ENCODE results near the gene TPO. TPM values are rescaled to one million over a fixed set of nuclear protein-coding genes. Genes with fewer than 3 reads are reported as not detected.
"Not testable (repeated sequence)": the region's sequence is repeated elsewhere in the genome, so short reads cannot be mapped to it uniquely, and the experiment has no call there.

TPO gene
- polyA plus RNA-seq (2013, experiment 1 of 2; ENCODE audit: insufficient read length): 0.11 TPM
- polyA plus RNA-seq (2013, experiment 2 of 2; ENCODE audit: insufficient read length): not detected

GRCh38 chr2:1413156-1413710, at the start of gene TPO:
TSS of gene TPO (plus strand) at chr2:1413463. CDS start at chr2:1414409, 946 bp downstream.
- DNase-seq: no peak

- DNase-seq: no peak
Observed at GRCh38 chr2:1366546-1367134, 46.6 kb upstream of the TPO start.

- DNase-seq: no peak
Observed at GRCh38 chr2:1367601-1368000, 45.7 kb upstream of the TPO start.

- no peak for DNase-seq
Observed at GRCh38 chr2:1369905-1370304, 43.4 kb upstream of the TPO start.

- no peak for DNase-seq
Observed at GRCh38 chr2:1370461-1370860, 42.8 kb upstream of the TPO start.

- no peak for DNase-seq
Observed at GRCh38 chr2:1371082-1371481, 42.2 kb upstream of the TPO start.

- DNase-seq: no peak
Observed at GRCh38 chr2:1373830-1374229, 39.4 kb upstream of the TPO start.

GRCh38 chr2:1374287-1374686, 39.0 kb upstream of the TPO start:
- no peak for DNase-seq

GRCh38 chr2:1375794-1376193, 37.5 kb upstream of the TPO start:
- DNase-seq: no peak

- DNase-seq: no peak
Observed at GRCh38 chr2:1377473-1377872, 35.8 kb upstream of the TPO start.

- no peak for DNase-seq
Observed at GRCh38 chr2:1378456-1379150, 34.7 kb upstream of the TPO start.

- no peak for DNase-seq
Observed at GRCh38 chr2:1381644-1382043, 31.6 kb upstream of the TPO start.

- not testable (repeated sequence) for DNase-seq
Observed at GRCh38 chr2:1387954-1388725, 25.1 kb upstream of the TPO start.

GRCh38 chr2:1390118-1390517, 23.1 kb upstream of the TPO start:
- DNase-seq: not testable (repeated sequence)

GRCh38 chr2:1393321-1393720, 19.9 kb upstream of the TPO start:
- DNase-seq: no peak

GRCh38 chr2:1394709-1395408, 18.4 kb upstream of the TPO start:
- no peak for DNase-seq

GRCh38 chr2:1397350-1397749, 15.9 kb upstream of the TPO start:
- no peak for DNase-seq

GRCh38 chr2:1398191-1398590, 15.1 kb upstream of the TPO start:
- DNase-seq: no peak

- DNase-seq: no peak
Observed at GRCh38 chr2:1400943-1401735, 12.1 kb upstream of the TPO start.

GRCh38 chr2:1402064-1402463, 11.2 kb upstream of the TPO start:
- no peak for DNase-seq

- DNase-seq: no peak
Observed at GRCh38 chr2:1403565-1403964, 9.7 kb upstream of the TPO start.

GRCh38 chr2:1405124-1405523, 8.1 kb upstream of the TPO start:
- no peak for DNase-seq
